OCI-LY1 (cell line): ENCODE data around the gene FAM47C.
"Not testable (repeated sequence)": the region's sequence is repeated elsewhere in the genome, so short reads cannot be mapped to it uniquely, and the experiment has no call there.

ENCODE experiments used
- H2AFZ ChIP-seq: fragments of 200-600 bp; sonication (generic), shearing (Covaris generic); 2 replicates; pipeline ENCODE4 v1.6.0; 2014; ENCODE audit warnings: antibody characterized with exemption, mild to moderate bottlenecking, low read length
- H3F3A ChIP-seq: fragments of 200-600 bp; sonication (generic), shearing (Covaris generic); 2 replicates; pipeline ENCODE4 v1.6.0; 2014; ENCODE audit warnings: mild to moderate bottlenecking, antibody characterized with exemption, low read length, moderate library complexity; ENCODE audit not compliant: insufficient read depth
- H3K27ac ChIP-seq: fragments of 200-600 bp; sonication (generic); 2 replicates; pipeline ENCODE4 v1.5.1; 2014; ENCODE audit warnings: low read length, mixed run types, mild to moderate bottlenecking, low read depth; ENCODE audit not compliant: poor library complexity, severe bottlenecking
- H3K27me3 ChIP-seq: fragments of 200-600 bp; sonication (generic); 2 replicates; pipeline ENCODE4 v1.6.0; 2014; ENCODE audit warnings: antibody characterized with exemption, mild to moderate bottlenecking, low read length, moderate library complexity; ENCODE audit not compliant: insufficient read depth
- H3K36me3 ChIP-seq: fragments of 200-600 bp; sonication (generic); 2 replicates; pipeline ENCODE4 v1.6.1; 2014; ENCODE audit warnings: mild to moderate bottlenecking, antibody characterized with exemption, low read length, moderate library complexity, mixed read lengths; ENCODE audit not compliant: insufficient read depth
- H3K4me1 ChIP-seq: fragments of 200-600 bp; sonication (generic); 2 replicates; pipeline ENCODE4 v1.5.1; 2014; ENCODE audit warnings: mild to moderate bottlenecking, low read length, moderate library complexity; ENCODE audit not compliant: insufficient read depth, severe bottlenecking
- H3K4me2 ChIP-seq: fragments of 200-600 bp; sonication (generic), shearing (Covaris generic); 2 replicates; pipeline ENCODE4 v1.6.1; 2014; ENCODE audit warnings: low read length
- H3K4me3 ChIP-seq: fragments of 200-600 bp; sonication (generic); 2 replicates; pipeline ENCODE4 v1.5.1; 2014; ENCODE audit warnings: low read length, low read depth, mild to moderate bottlenecking, mixed read lengths; ENCODE audit not compliant: poor library complexity, severe bottlenecking
- H3K79me2 ChIP-seq: fragments of 200-600 bp; shearing (Covaris generic); 2 replicates; pipeline ENCODE4 v1.6.1; 2016; ENCODE audit warnings: mixed run types, low read length, mixed read lengths; ENCODE audit not compliant: insufficient read depth
- H3K9ac ChIP-seq: fragments of 200-600 bp; sonication (generic), shearing (Covaris generic); 2 replicates; pipeline ENCODE4 v1.6.1; 2014; ENCODE audit warnings: mild to moderate bottlenecking, low read length, mixed read lengths
- H3K9me2 ChIP-seq: fragments of 200-600 bp; sonication (generic), shearing (Covaris generic); 2 replicates; pipeline ENCODE4 v1.6.1; 2014; ENCODE audit warnings: low read depth, mild to moderate bottlenecking, low read length, mixed read lengths
- H3K9me3 ChIP-seq: fragments of 200-600 bp; shearing (Covaris generic); 2 replicates; pipeline ENCODE4 v1.6.1; 2014; ENCODE audit warnings: low read length, mixed read lengths
- H4K20me1 ChIP-seq: fragments of 200-600 bp; sonication (generic), shearing (Covaris generic); 2 replicates; pipeline ENCODE4 v1.6.0; 2016; ENCODE audit warnings: mild to moderate bottlenecking, low read length; ENCODE audit not compliant: insufficient read depth
- CTCF ChIP-seq: fragments of 200-600 bp; sonication (generic), shearing (Covaris generic); IDR thresholded peaks from 2 replicates; pipeline ENCODE4 v1.5.1; 2017; ENCODE audit warnings: mild to moderate bottlenecking, antibody characterized with exemption, low read length, moderate library complexity, mixed read lengths
- EZH2 ChIP-seq: fragments of 200-600 bp; sonication (generic), shearing (Covaris generic); IDR thresholded peaks from 2 replicates; pipeline ENCODE4 v1.8.0; 2017; ENCODE audit warnings: borderline replicate concordance, mixed run types, mild to moderate bottlenecking, antibody characterized with exemption, low read length, moderate library complexity, mixed read lengths

Gene FAM47C

GRCh38 chrX:37008182-37008581, at the start of gene FAM47C:
FAM47C (plus strand) TSS chrX:37008366; CDS start chrX:37008411, 45 bp downstream.
- not testable (repeated sequence) for H3K27me3 ChIP-seq, H3K9me3 ChIP-seq, H3K4me2 ChIP-seq, H3F3A ChIP-seq, H2AFZ ChIP-seq, H3K4me3 ChIP-seq, H3K4me1 ChIP-seq, H3K9me2 ChIP-seq, H3K27ac ChIP-seq, H3K79me2 ChIP-seq, H3K36me3 ChIP-seq, H3K9ac ChIP-seq, H4K20me1 ChIP-seq

GRCh38 chrX:36961590-36961989, 46.6 kb upstream of the FAM47C start:
- no peaks in the 10 kb centered on the region for H3K4me1 ChIP-seq
- no peaks in the 10 kb centered on the region for H4K20me1 ChIP-seq
- no peak overlapping the region for H3K4me3 ChIP-seq
- no peaks in the 10 kb centered on the region for H3K79me2 ChIP-seq
- H3K9me3 ChIP-seq: no peaks in the 10 kb centered on the region
- H3K36me3 ChIP-seq: no peaks in the 10 kb centered on the region
- no peaks in the 10 kb centered on the region for H3F3A ChIP-seq
- no peak overlapping the region for H2AFZ ChIP-seq
- no peak overlapping the region for H3K9ac ChIP-seq
- H3K4me2 ChIP-seq: no peak overlapping the region
- no peak overlapping the region for H3K27ac ChIP-seq
- no peaks in the 10 kb centered on the region for H3K27me3 ChIP-seq
- no peak; the same call in 1 of the 2 replicates for TF ChIP-seq CTCF
- no peak for TF ChIP-seq EZH2
- H3K9me2 ChIP-seq: no peaks in the 10 kb centered on the region

GRCh38 chrX:36963069-36963808, 44.9 kb upstream of the FAM47C start:
- Histone ChIP-seq H3K27me3 (no peaks in the 10 kb centered on the region), H3K4me2 (no peak overlapping the region), H3K4me3 (no peak overlapping the region), H3K79me2 (no peaks in the 10 kb centered on the region), H3F3A (no peaks in the 10 kb centered on the region), H3K4me1 (no peaks in the 10 kb centered on the region), H2AFZ (no peak overlapping the region), H3K36me3 (no peaks in the 10 kb centered on the region), H3K9me2 (no peaks in the 10 kb centered on the region), H3K9me3 (no peaks in the 10 kb centered on the region), H3K27ac (no peak overlapping the region), H3K9ac (no peak overlapping the region), H4K20me1 (no peaks in the 10 kb centered on the region)
- TF ChIP-seq EZH2: no peak
- TF ChIP-seq CTCF: no peak

GRCh38 chrX:36963852-36964251, 44.3 kb upstream of the FAM47C start:
- H3K27me3 ChIP-seq: no peaks in the 10 kb centered on the region
- no peak for TF ChIP-seq EZH2
- TF ChIP-seq CTCF: no peak
- H3K4me1 ChIP-seq: no peaks in the 10 kb centered on the region
- no peak overlapping the region for H3K4me2 ChIP-seq
- no peak overlapping the region for H3K27ac ChIP-seq
- no peaks in the 10 kb centered on the region for H4K20me1 ChIP-seq
- no peaks in the 10 kb centered on the region for H3K9me2 ChIP-seq
- no peak overlapping the region for H3K4me3 ChIP-seq
- no peak overlapping the region for H2AFZ ChIP-seq
- no peaks in the 10 kb centered on the region for H3F3A ChIP-seq
- H3K36me3 ChIP-seq: no peaks in the 10 kb centered on the region
- H3K79me2 ChIP-seq: no peaks in the 10 kb centered on the region
- H3K9ac ChIP-seq: no peak overlapping the region
- H3K9me3 ChIP-seq: no peaks in the 10 kb centered on the region
